ENCODE data around the gene SYCN.

DNA sequence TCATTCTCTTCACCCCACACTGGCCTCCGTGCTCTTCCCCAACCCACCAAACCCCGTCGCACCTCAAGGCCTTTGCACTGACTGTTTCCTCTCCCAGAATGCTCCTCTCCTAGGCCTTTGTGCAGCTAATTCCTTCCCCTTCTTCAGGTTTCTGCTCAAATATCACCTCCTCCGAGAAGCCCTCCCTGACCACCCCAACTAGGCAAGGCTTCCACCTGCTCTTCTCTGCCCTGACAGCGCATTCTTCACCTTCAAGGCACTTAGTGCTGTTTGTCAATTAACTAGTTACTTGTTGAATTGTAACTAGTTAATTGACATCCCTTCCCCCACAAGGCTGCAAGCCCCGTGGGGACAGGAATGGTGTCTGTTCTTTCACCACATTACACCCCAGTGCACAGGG lies 15.1 kb downstream of the SYCN start:
- TF ChIP-seq, protein P1, sequence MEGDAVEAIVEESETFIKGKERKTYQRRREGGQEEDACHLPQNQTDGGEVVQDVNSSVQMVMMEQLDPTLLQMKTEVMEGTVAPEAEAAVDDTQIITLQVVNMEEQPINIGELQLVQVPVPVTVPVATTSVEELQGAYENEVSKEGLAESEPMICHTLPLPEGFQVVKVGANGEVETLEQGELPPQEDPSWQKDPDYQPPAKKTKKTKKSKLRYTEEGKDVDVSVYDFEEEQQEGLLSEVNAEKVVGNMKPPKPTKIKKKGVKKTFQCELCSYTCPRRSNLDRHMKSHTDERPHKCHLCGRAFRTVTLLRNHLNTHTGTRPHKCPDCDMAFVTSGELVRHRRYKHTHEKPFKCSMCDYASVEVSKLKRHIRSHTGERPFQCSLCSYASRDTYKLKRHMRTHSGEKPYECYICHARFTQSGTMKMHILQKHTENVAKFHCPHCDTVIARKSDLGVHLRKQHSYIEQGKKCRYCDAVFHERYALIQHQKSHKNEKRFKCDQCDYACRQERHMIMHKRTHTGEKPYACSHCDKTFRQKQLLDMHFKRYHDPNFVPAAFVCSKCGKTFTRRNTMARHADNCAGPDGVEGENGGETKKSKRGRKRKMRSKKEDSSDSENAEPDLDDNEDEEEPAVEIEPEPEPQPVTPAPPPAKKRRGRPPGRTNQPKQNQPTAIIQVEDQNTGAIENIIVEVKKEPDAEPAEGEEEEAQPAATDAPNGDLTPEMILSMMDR (IDR thresholded peaks at IDR 0.05): no peak
- no peak for TF ChIP-seq POLR2A (IDR thresholded peaks at IDR 0.05)
